ENCODE measurements around the gene MIA. TPM values are rescaled to one million over a fixed set of nuclear protein-coding genes. Genes with fewer than 3 reads are reported as not detected.
A peak's percentile ranks its signal among the peaks of the same experiment; 100 is the strongest.

MIA gene
- total and polyA plus RNA-seq, 2 of the 4 experiments (the other 2 are of a cell fraction): 0.44 TPM; not detected in 1

DNA sequence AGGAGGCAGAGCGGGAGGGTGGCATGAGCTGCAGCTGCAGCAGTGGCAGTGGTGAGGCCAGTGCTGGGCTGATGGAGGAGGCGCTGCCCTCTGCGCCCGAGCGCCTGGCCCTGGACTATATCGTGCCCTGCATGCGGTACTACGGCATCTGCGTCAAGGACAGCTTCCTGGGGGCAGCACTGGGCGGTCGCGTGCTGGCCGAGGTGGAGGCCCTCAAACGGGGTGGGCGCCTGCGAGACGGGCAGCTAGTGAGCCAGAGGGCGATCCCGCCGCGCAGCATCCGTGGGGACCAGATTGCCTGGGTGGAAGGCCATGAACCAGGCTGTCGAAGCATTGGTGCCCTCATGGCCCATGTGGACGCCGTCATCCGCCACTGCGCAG lies 25.7 kb downstream of the MIA start:
- peak overlapping the region; percentile 35; the same call in 1 of the 2 replicates for H3K4me2 ChIP-seq (ENCODE audit: low read depth, low read length)
- no peak overlapping the region for H4K91ac ChIP-seq (ENCODE audit: insufficient read depth, low read depth, low read length)
- no peak overlapping the region for H3K4ac ChIP-seq (ENCODE audit: low read depth, low read length)
- no TSS peak for BruUV-seq (replicated peaks)
- peak overlapping the region; percentile 28; the same call in 1 of the 2 replicates for H3K23ac ChIP-seq (ENCODE audit: low read depth, low read length)
- H3K4me1 ChIP-seq (ENCODE audit: control insufficient read depth, insufficient read depth, low read length): peaks cover 36% of the 10 kb centered on the region
- H3K9ac ChIP-seq (ENCODE audit: low read depth, low read length): no peak overlapping the region
- H3K36me3 ChIP-seq (ENCODE audit: control insufficient read depth, insufficient read depth, low read length): peaks cover 44% of the 10 kb centered on the region
- no peak overlapping the region for H3K14ac ChIP-seq (replicated peaks; ENCODE audit: low read depth, low read length)
- 94% methylated on average over 21 of the region's 27 CpGs; no CpG with 5 or more reads in 1 of the 2 experiments for WGBS, 2 experiments (ENCODE audit: extremely low coverage in 2 of 2, insufficient read length in 1 of 2)
- dilution Hi-C loops (cut with HindIII; ENCODE audit: low sequenced_read_pairs, unreplicated experiment) (no loop called here), in situ Hi-C loops (cut with MboI; ENCODE audit: low sequenced_read_pairs) (no loop called here), intact Hi-C loops (cut with micrococcal nuclease) (no loop called here)
- H4K20me1 ChIP-seq (ENCODE audit: insufficient read depth, low read length): peaks cover 63% of the 10 kb centered on the region
- ChIA-PET CTCF (no interaction called here), POLR2A (ENCODE audit: unreplicated experiment) (interaction anchor here (0.6 to 0.7 kb wide), 2 partner anchors 19 to 59 kb away, joined by 3 to 11 read pairs; no protein-coding TSS in a partner anchor)
- no peak overlapping the region for H3K27ac ChIP-seq (ENCODE audit: insufficient read depth, low read length)
- no peak overlapping the region for H2AK5ac ChIP-seq (ENCODE audit: low read depth, low read length)
- H3K27me3 ChIP-seq (ENCODE audit: control insufficient read depth, insufficient read depth, low read length): no peaks in the 10 kb centered on the region
- no peak overlapping the region; the same call in 1 of the 2 replicates for H3K4me3 ChIP-seq (ENCODE audit: insufficient read depth, low read depth, low read length)
- no peak overlapping the region for H2AK9ac ChIP-seq (replicated peaks; ENCODE audit: low read depth, low read length, poor library complexity)
- no peak overlapping the region for H2BK15ac ChIP-seq (ENCODE audit: low read depth, low read length)
- no peak overlapping the region for H2BK5ac ChIP-seq (ENCODE audit: low read depth, low read length, poor library complexity, severe bottlenecking)
- H3K9me3 ChIP-seq (ENCODE audit: control insufficient read depth, insufficient read depth, low read length): no peaks in the 10 kb centered on the region
- DNase-seq: no peak
- no peak for ATAC-seq (ENCODE audit: low read depth)
- H2BK20ac ChIP-seq (ENCODE audit: low read depth, low read length): no peak overlapping the region
- no peak overlapping the region for H3K18ac ChIP-seq (ENCODE audit: low read depth, low read length)
- H2BK120ac ChIP-seq (ENCODE audit: low read depth, low read length): no peak overlapping the region
- peaks cover 34% of the 10 kb centered on the region for H3K9me1 ChIP-seq (ENCODE audit: insufficient read depth, low read length)
- peak overlapping the region; percentile 10 for H2AFZ ChIP-seq (replicated peaks; ENCODE audit: low read length, poor library complexity)
- TF ChIP-seq MXI1 (IDR thresholded peaks at IDR 0.05; ENCODE audit: borderline replicate concordance, low read depth, low read length) (no peak), CEBPB (IDR thresholded peaks at IDR 0.05; ENCODE audit: low read depth, low read length) (no peak), RCOR1 (IDR thresholded peaks at IDR 0.05; ENCODE audit: insufficient replicate concordance, low read length) (no peak), SMC3 (IDR thresholded peaks at IDR 0.05; ENCODE audit: low read depth, low read length) (no peak), BHLHE40 (IDR thresholded peaks at IDR 0.05; ENCODE audit: low read depth, low read length) (no peak), NFE2L2 (IDR thresholded peaks at IDR 0.05; ENCODE audit: low read depth, low read length) (no peak), CHD1 (IDR thresholded peaks at IDR 0.05; ENCODE audit: low read depth, low read length) (no peak), RAD21 (IDR thresholded peaks at IDR 0.05; ENCODE audit: low read length) (no peak), POLR2A (IDR thresholded peaks at IDR 0.05; ENCODE audit: low read depth, low read length) (no peak), RFX5 (IDR thresholded peaks at IDR 0.05; ENCODE audit: low read depth, low read length) (no peak), MAFK (IDR thresholded peaks at IDR 0.05; ENCODE audit: low read depth, low read length) (no peak), FOS (IDR thresholded peaks at IDR 0.05; ENCODE audit: low read depth, low read length) (no peak), MAZ (IDR thresholded peaks at IDR 0.05; ENCODE audit: borderline replicate concordance, low read depth, low read length) (no peak)
- TF ChIP-seq, protein P1, sequence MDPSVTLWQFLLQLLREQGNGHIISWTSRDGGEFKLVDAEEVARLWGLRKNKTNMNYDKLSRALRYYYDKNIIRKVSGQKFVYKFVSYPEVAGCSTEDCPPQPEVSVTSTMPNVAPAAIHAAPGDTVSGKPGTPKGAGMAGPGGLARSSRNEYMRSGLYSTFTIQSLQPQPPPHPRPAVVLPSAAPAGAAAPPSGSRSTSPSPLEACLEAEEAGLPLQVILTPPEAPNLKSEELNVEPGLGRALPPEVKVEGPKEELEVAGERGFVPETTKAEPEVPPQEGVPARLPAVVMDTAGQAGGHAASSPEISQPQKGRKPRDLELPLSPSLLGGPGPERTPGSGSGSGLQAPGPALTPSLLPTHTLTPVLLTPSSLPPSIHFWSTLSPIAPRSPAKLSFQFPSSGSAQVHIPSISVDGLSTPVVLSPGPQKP (IDR thresholded peaks at IDR 0.05; ENCODE audit: borderline replicate concordance, low read depth, low read length): no peak
- TF ChIP-seq, protein P2, sequence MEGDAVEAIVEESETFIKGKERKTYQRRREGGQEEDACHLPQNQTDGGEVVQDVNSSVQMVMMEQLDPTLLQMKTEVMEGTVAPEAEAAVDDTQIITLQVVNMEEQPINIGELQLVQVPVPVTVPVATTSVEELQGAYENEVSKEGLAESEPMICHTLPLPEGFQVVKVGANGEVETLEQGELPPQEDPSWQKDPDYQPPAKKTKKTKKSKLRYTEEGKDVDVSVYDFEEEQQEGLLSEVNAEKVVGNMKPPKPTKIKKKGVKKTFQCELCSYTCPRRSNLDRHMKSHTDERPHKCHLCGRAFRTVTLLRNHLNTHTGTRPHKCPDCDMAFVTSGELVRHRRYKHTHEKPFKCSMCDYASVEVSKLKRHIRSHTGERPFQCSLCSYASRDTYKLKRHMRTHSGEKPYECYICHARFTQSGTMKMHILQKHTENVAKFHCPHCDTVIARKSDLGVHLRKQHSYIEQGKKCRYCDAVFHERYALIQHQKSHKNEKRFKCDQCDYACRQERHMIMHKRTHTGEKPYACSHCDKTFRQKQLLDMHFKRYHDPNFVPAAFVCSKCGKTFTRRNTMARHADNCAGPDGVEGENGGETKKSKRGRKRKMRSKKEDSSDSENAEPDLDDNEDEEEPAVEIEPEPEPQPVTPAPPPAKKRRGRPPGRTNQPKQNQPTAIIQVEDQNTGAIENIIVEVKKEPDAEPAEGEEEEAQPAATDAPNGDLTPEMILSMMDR (conservative IDR thresholded peaks at IDR 0.05; ENCODE audit: low read depth, low read length): no peak
- TF ChIP-seq, protein P3, sequence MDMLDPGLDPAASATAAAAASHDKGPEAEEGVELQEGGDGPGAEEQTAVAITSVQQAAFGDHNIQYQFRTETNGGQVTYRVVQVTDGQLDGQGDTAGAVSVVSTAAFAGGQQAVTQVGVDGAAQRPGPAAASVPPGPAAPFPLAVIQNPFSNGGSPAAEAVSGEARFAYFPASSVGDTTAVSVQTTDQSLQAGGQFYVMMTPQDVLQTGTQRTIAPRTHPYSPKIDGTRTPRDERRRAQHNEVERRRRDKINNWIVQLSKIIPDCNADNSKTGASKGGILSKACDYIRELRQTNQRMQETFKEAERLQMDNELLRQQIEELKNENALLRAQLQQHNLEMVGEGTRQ (IDR thresholded peaks at IDR 0.05; ENCODE audit: low read depth, low read length): no peak
- H4K5ac ChIP-seq (ENCODE audit: low read depth, low read length): no peak overlapping the region
- H3K79me1 ChIP-seq (ENCODE audit: low read depth in 1 of 2, low read length in 2 of 2): peaks cover 8 to 71% of the 10 kb centered on the region in 2 experiments; a peak in 3 of 4 replicates
- H4K8ac ChIP-seq (ENCODE audit: low read depth in 2 of 2, low read length in 2 of 2): no peak overlapping the region
- H3K56ac ChIP-seq (ENCODE audit: extremely low read depth, insufficient read depth, low read length): no peak overlapping the region
